ENCODE measurements around the gene KIF19. TPM values are rescaled to one million over a fixed set of nuclear protein-coding genes. Genes with fewer than 3 reads are reported as not detected.

Gene KIF19
- total and polyA plus RNA-seq, 2 of the 4 experiments (the other 2 are of a cell fraction) = not detected

DNA sequence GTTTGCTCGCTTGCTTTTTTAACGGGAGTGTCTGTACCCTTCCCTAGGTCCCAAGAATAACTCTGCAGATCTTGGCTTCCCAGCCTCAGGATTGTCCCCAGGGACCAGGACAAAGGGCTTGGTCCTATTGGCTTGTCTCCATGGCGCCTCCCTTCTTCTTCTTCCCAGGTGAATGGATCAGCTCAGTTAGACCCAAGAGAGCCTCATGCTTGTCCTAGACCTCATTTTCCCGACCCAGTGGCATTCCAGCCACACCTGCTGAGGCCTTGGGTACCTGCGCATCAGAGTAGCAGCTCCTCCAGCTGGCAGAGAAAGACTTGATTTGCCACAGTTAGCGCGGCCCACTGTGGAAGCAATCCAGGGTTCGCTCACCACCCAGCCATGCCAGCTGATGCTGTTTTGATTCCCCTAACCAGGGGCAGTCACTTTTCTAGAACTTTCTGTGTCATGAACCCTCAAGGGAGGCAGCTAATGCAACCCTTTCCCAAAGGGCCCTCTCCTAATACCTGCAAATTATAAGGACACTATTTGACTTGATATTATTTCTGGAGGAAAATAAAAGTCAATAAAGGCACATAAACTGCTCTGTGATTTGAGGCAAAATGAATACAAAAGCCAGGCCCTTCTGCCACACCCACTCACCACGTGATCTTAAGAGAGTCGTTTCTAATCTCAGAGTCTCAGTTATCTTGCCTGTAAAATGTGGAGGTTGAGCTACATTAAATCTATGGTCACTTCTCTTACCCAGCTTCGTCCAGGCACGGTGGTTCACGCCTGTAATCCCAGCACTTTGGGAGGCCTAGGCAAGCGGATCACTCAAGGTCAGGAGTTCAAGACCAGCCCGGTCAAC, 55.2 kb downstream of the KIF19 start (continued):
- no peak for TF ChIP-seq NFE2L2 (IDR thresholded peaks at IDR 0.05; ENCODE audit: low read depth, low read length)

DNA sequence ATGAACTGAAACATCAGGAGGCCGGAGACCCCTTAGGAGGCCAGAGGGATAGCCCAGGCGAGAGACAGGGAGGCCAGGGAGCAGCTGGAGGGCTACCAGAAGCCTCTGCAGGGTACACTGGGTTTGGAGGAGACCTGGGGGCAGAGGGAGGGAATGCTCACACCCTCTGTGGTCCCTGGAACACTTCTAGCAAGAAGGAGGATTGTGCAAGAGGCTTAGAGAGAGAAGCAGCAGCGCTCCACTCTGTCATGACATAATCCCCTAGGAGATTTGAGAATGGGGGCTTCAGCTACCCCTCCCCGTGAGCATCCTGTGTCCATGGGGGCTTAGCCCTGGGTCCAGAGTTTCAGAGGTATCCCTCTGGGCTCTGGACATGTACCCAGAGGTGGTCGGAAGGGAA, 57.1 kb downstream of the KIF19 start:
- Histone ChIP-seq H2AK9ac (replicated peaks; ENCODE audit: low read depth, low read length, poor library complexity) (no peak overlapping the region), H4K91ac (ENCODE audit: insufficient read depth, low read depth, low read length) (no peak overlapping the region), H3K9me3 (ENCODE audit: control insufficient read depth, insufficient read depth, low read length) (peaks cover 3% of the 10 kb centered on the region; the same call in 1 of the 2 replicates), H3K4me2 (ENCODE audit: low read depth, low read length) (no peak overlapping the region), H3K14ac (replicated peaks; ENCODE audit: low read depth, low read length) (no peak overlapping the region), H2BK5ac (ENCODE audit: low read depth, low read length, poor library complexity, severe bottlenecking) (no peak overlapping the region), H4K20me1 (ENCODE audit: insufficient read depth, low read length) (no peaks in the 10 kb centered on the region), H2BK120ac (ENCODE audit: low read depth, low read length) (no peak overlapping the region), H3K4me1 (ENCODE audit: control insufficient read depth, insufficient read depth, low read length) (no peaks in the 10 kb centered on the region), H3K23ac (ENCODE audit: low read depth, low read length) (no peak overlapping the region), H2AFZ (replicated peaks; ENCODE audit: low read length, poor library complexity) (no peak overlapping the region), H4K5ac (ENCODE audit: low read depth, low read length) (no peak overlapping the region), H2BK20ac (ENCODE audit: low read depth, low read length) (no peak overlapping the region), H3K9me1 (ENCODE audit: insufficient read depth, low read length) (no peaks in the 10 kb centered on the region), H3K27ac (ENCODE audit: insufficient read depth, low read length) (no peak overlapping the region), H3K4ac (ENCODE audit: low read depth, low read length) (no peak overlapping the region), H2BK15ac (ENCODE audit: low read depth, low read length) (no peak overlapping the region), H4K8ac (ENCODE audit: low read depth in 2 of 2, low read length in 2 of 2) (no peak overlapping the region), H3K9ac (ENCODE audit: low read depth, low read length) (no peak overlapping the region), H3K4me3 (ENCODE audit: insufficient read depth, low read depth, low read length) (no peak overlapping the region), H3K79me1 (ENCODE audit: low read depth in 1 of 2, low read length in 2 of 2) (no peaks in the 10 kb centered on the region), H2AK5ac (ENCODE audit: low read depth, low read length) (no peak overlapping the region), H3K27me3 (ENCODE audit: control insufficient read depth, insufficient read depth, low read length) (no peaks in the 10 kb centered on the region; the same call in 1 of the 2 replicates), H3K56ac (ENCODE audit: extremely low read depth, insufficient read depth, low read length) (no peak overlapping the region), H3K18ac (ENCODE audit: low read depth, low read length) (no peak overlapping the region), H3K36me3 (ENCODE audit: control insufficient read depth, insufficient read depth, low read length) (no peaks in the 10 kb centered on the region)
- ATAC-seq (ENCODE audit: low read depth) = no peak
- no peak for DNase-seq
- no peak for TF ChIP-seq RFX5 (IDR thresholded peaks at IDR 0.05; ENCODE audit: low read depth, low read length)
- TF ChIP-seq, protein P1, sequence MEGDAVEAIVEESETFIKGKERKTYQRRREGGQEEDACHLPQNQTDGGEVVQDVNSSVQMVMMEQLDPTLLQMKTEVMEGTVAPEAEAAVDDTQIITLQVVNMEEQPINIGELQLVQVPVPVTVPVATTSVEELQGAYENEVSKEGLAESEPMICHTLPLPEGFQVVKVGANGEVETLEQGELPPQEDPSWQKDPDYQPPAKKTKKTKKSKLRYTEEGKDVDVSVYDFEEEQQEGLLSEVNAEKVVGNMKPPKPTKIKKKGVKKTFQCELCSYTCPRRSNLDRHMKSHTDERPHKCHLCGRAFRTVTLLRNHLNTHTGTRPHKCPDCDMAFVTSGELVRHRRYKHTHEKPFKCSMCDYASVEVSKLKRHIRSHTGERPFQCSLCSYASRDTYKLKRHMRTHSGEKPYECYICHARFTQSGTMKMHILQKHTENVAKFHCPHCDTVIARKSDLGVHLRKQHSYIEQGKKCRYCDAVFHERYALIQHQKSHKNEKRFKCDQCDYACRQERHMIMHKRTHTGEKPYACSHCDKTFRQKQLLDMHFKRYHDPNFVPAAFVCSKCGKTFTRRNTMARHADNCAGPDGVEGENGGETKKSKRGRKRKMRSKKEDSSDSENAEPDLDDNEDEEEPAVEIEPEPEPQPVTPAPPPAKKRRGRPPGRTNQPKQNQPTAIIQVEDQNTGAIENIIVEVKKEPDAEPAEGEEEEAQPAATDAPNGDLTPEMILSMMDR (conservative IDR thresholded peaks at IDR 0.05; ENCODE audit: low read depth, low read length) = no peak
- TF ChIP-seq BHLHE40 (IDR thresholded peaks at IDR 0.05; ENCODE audit: low read depth, low read length) = no peak
- no peak for TF ChIP-seq SMC3 (IDR thresholded peaks at IDR 0.05; ENCODE audit: low read depth, low read length)
- TF ChIP-seq NFE2L2 (IDR thresholded peaks at IDR 0.05; ENCODE audit: low read depth, low read length) = no peak
- TF ChIP-seq MXI1 (IDR thresholded peaks at IDR 0.05; ENCODE audit: borderline replicate concordance, low read depth, low read length) = no peak
- in situ Hi-C loops (cut with MboI; ENCODE audit: low sequenced_read_pairs) (no loop called here), dilution Hi-C loops (cut with HindIII; ENCODE audit: low sequenced_read_pairs, unreplicated experiment) (no loop called here), intact Hi-C loops (cut with micrococcal nuclease) (no loop called here)
- BruUV-seq (replicated peaks) = no TSS peak
- WGBS, 2 experiments (ENCODE audit: extremely low coverage in 2 of 2, insufficient read length in 1 of 2) = no CpG with 5 or more reads among the region's 5 CpGs
- POLR2A ChIA-PET (ENCODE audit: unreplicated experiment) = no interaction called here
- CTCF ChIA-PET = no interaction called here
